IPS-20b (cell line): ENCODE measurements around the gene ZBTB7B.

ENCODE experiments used
- H3K27ac ChIP-seq: one replicate; pipeline ENCODE4 v1.5.1; 2013; ENCODE audit warnings: low read length
- H3K27me3 ChIP-seq: 2 replicates; pipeline ENCODE4 v1.6.1; 2013; ENCODE audit warnings: mild to moderate bottlenecking, low read length, inconsistent platforms; ENCODE audit not compliant: insufficient read depth
- H3K36me3 ChIP-seq: 2 replicates; pipeline ENCODE4 v1.6.1; 2013; ENCODE audit warnings: low read depth, mild to moderate bottlenecking, inconsistent platforms, low read length, moderate library complexity; ENCODE audit not compliant: insufficient read depth
- H3K4me1 ChIP-seq: 2 replicates; pipeline ENCODE4 v1.6.1; 2013; ENCODE audit warnings: mild to moderate bottlenecking, control low read depth, inconsistent platforms, low read length, moderate library complexity; ENCODE audit not compliant: insufficient read depth
- H3K4me3 ChIP-seq: 2 replicates; pipeline ENCODE4 v1.5.1; 2013; ENCODE audit warnings: mild to moderate bottlenecking, low read length, inconsistent platforms
- H3K9ac ChIP-seq: 2 replicates; pipeline ENCODE4 v1.6.1; 2013; ENCODE audit warnings: low read depth, mild to moderate bottlenecking, inconsistent platforms, low read length, moderate library complexity
- H3K9me3 ChIP-seq: 2 replicates; pipeline ENCODE4 v1.6.1; 2013; ENCODE audit warnings: mild to moderate bottlenecking, low read depth, low read length, inconsistent platforms; ENCODE audit not compliant: insufficient read depth

ZBTB7B gene

GRCh38 chr1:155026588-155026987 lies 24.0 kb downstream of the ZBTB7B start:
- no peak overlapping the region for H3K4me3 ChIP-seq
- no peaks in the 10 kb centered on the region for H3K9me3 ChIP-seq
- no peaks in the 10 kb centered on the region for H3K4me1 ChIP-seq
- H3K36me3 ChIP-seq, result no peaks in the 10 kb centered on the region
- no peaks in the 10 kb centered on the region for H3K27me3 ChIP-seq
- no peak overlapping the region for H3K9ac ChIP-seq
- no peak overlapping the region for H3K27ac ChIP-seq

DNA sequence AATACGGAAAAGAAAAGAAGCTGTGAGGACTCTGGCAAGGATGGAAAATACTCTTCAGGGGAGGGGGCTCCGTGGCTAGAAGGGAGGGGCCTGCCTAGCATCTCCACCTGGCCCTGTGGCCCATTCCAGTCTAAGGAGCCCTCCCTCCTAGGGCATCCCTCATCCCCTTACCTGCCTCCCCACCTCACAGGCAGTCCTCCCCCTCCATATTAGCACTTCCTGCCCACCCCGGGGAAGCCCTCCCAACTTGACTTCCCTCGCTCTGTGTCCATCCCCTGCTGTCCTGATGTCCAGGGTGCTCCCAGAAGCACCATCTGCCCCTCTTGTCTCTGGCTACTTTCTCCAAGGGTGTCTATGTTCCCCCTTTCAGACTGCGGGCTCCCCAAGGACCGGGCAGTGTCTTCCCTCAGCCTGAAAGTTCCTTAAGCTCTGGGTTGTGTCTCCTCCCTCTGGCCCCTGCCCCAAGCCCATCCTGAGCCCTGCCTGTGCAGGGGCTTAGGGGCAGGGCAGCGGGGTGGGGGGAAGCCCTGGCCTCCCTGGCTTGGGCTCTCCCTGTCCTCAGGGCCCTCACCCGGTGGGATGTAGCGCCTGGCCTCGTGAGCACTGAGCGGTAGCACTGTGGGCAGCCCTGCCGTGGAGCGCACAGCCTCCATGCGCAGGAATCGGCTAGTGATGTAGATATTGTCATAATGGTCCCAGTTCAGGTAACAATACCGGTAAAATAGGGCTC lies 27.1 kb downstream of the ZBTB7B start:
- Histone ChIP-seq H3K36me3 (no peaks in the 10 kb centered on the region), H3K9ac (no peak overlapping the region), H3K27ac (no peak overlapping the region), H3K27me3 (no peaks in the 10 kb centered on the region; the same call in 1 of the 2 replicates), H3K4me3 (no peak overlapping the region), H3K4me1 (no peaks in the 10 kb centered on the region), H3K9me3 (no peaks in the 10 kb centered on the region)

DNA sequence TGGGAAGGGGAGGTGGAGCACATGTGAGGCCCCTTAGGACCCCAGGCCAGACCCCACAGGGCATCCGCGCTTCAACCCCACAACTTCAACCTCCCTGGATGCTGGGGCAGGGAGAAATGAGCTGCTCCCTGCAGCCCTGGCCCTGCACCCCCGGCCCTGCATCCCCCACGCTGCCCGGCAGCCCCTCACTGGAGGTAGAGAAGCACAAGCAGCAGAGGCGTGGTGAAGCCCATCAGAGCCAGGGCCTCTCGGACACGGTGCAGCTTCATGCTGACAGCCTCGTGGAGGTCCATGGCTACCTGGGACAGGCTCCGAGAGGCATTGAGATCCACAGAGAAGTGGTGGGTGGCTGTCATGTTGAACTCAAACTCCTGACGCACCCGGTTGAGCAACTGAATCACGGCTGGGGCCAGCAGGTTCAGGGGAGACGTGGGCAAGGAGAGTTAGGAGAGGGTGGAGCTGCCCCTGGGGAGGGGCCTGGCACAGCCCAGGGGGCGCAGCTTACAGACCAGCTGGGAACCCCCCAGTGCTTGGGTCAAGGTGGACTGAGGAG lies 27.7 kb downstream of the ZBTB7B start:
- H3K36me3 ChIP-seq, result no peaks in the 10 kb centered on the region
- no peaks in the 10 kb centered on the region; the same call in 1 of the 2 replicates for H3K27me3 ChIP-seq
- H3K9ac ChIP-seq, result no peak overlapping the region
- H3K4me1 ChIP-seq, result no peaks in the 10 kb centered on the region
- no peak overlapping the region for H3K27ac ChIP-seq
- no peak overlapping the region for H3K4me3 ChIP-seq
- no peaks in the 10 kb centered on the region for H3K9me3 ChIP-seq

DNA sequence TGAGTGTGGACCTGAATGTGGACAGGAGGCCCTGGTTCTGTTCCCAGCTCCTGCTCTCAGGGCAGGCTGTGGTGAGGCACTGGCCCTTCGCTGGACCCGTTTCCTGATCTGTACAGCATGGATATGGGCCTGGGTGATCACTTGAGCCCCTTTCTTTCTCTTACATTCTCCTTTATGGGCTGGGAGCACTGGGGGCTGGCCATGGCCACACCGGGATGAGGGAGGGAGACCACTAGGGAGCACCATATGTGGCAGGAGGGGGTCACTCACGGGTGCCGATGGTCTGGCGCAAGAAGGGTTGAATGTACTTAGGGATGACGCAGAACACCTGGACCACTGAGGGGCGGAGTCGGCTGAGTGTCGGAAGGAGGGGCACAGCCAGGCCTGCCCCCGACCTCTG lies 28.3 kb downstream of the ZBTB7B start:
- no peak overlapping the region for H3K9ac ChIP-seq
- no peaks in the 10 kb centered on the region; the same call in 1 of the 2 replicates for H3K27me3 ChIP-seq
- no peaks in the 10 kb centered on the region for H3K4me1 ChIP-seq
- no peaks in the 10 kb centered on the region for H3K9me3 ChIP-seq
- H3K4me3 ChIP-seq, result no peak overlapping the region
- no peaks in the 10 kb centered on the region for H3K36me3 ChIP-seq
- H3K27ac ChIP-seq, result no peak overlapping the region

DNA sequence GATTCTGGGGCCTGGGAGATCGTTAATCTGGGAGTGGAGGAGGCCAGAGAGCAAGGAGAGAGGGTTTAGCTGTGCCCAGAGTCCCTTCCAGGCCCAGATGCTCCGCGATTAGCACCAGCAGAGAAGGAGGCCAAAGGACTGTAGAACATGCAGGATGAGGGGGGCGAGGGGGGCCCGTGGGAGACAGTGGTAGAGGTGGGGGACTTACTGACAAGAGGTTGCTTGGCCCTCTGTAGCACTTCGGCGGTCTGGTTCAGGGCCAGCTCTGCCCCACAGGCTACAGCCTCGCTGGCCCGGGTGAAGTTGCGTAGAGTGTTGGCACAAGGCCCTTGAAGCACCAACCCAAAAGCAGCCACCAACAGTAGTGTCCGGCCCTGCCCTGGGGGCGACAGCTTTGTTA lies 30.3 kb downstream of the ZBTB7B start:
- no peak overlapping the region for H3K27ac ChIP-seq
- no peaks in the 10 kb centered on the region for H3K9me3 ChIP-seq
- H3K36me3 ChIP-seq, result no peaks in the 10 kb centered on the region
- no peak overlapping the region for H3K4me3 ChIP-seq
- peaks cover 2% of the 10 kb centered on the region; the same call in 1 of the 2 replicates for H3K27me3 ChIP-seq
- no peak overlapping the region for H3K9ac ChIP-seq
- H3K4me1 ChIP-seq, result no peaks in the 10 kb centered on the region

- H3K27ac ChIP-seq, result no peak within 1 kb of the TSS
Observed at GRCh38 chr1:155033524-155033923, 30.9 kb downstream of the ZBTB7B start, which contains the start of the genes DCST1 and DCST2. TSS of gene DCST1 (plus strand) at chr1:155033824. CDS start at chr1:155034037, 213 bp downstream. TSS of gene DCST2 (minus strand) at chr1:155033781. CDS start at chr1:155033701, 80 bp downstream.

DNA sequence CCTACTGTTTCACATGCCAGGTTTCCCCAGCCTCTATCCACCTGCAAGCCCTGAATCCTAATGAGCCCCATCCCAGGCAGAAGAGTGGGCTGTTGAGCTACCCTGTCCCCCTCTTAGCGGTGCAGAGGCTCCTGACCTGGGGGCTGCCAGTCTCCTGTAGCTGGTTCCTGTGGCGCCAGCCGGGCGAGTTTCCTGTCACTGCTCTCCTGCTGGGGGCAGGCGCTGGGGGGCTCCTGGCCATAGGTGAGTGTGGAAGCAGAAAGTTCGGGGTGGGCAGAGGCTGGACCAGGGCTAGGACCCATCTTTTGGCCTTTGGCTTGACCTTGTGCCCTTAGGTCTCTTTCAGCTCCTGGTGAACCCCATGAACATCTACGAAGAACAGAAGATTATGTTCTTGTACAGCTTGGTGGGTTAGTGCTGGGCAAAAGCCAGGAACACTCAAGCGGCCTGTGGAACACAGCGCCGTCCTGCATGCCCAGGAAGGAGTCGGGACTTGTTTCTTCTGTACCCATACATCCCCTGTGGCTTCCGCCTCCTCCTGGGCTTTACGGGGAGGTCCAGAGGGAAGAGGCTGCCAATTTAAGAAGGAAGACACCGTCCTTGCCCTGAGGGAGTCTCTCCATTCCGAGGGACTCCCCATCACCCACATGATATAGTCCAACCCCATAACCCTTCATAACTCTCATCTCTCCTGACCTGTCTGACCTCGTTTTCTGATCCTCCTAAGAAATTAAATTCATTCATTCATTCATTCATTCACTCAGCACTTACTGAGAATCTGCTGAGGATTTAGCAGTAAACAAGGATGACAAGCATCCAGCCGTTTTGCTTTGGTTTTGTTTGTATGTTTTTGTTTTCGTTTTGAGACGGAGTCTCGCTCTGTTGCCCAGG lies 32.0 kb downstream of the ZBTB7B start:
- Histone ChIP-seq H3K4me1 (no peaks in the 10 kb centered on the region; the same call in 1 of the 2 replicates), H3K9me3 (no peaks in the 10 kb centered on the region), H3K27ac (no peak overlapping the region), H3K4me3 (no peak overlapping the region), H3K36me3 (no peaks in the 10 kb centered on the region), H3K27me3 (peaks cover 13% of the 10 kb centered on the region), H3K9ac (no peak overlapping the region)

More at GRCh38 chr1:155033524-155033923, 30.9 kb downstream of the ZBTB7B start, which contains the start of the genes DCST1 and DCST2:
- Histone ChIP-seq H3K4me1 (no peaks in the 10 kb centered on the region; the same call in 1 of the 2 replicates), H3K9me3 (no peaks in the 10 kb centered on the region), H3K4me3 (no peak within 1 kb of the TSS), H3K9ac (no peak within 1 kb of the TSS), H3K36me3 (no peaks in the 10 kb centered on the region), H3K27me3 (peaks cover 8% of the 10 kb centered on the region)

- no peaks in the 10 kb centered on the region for H3K9me3 ChIP-seq
- no peak overlapping the region for H3K4me3 ChIP-seq
Observed at GRCh38 chr1:155035936-155036335, 33.3 kb downstream of the ZBTB7B start.

GRCh38 chr1:155037043-155037442 lies 34.4 kb downstream of the ZBTB7B start:
- H3K9ac ChIP-seq, result no peak overlapping the region
- no peaks in the 10 kb centered on the region; the same call in 1 of the 2 replicates for H3K4me1 ChIP-seq
- H3K27ac ChIP-seq, result no peak overlapping the region
- no peaks in the 10 kb centered on the region for H3K9me3 ChIP-seq
- H3K4me3 ChIP-seq, result no peak overlapping the region
- H3K36me3 ChIP-seq, result no peaks in the 10 kb centered on the region
- peaks cover 13% of the 10 kb centered on the region for H3K27me3 ChIP-seq

More at GRCh38 chr1:155035936-155036335, 33.3 kb downstream of the ZBTB7B start:
- H3K9ac ChIP-seq, result no peak overlapping the region
- no peaks in the 10 kb centered on the region; the same call in 1 of the 2 replicates for H3K4me1 ChIP-seq
- H3K27me3 ChIP-seq, result peaks cover 13% of the 10 kb centered on the region
- H3K27ac ChIP-seq, result no peak overlapping the region
- H3K36me3 ChIP-seq, result no peaks in the 10 kb centered on the region

DNA sequence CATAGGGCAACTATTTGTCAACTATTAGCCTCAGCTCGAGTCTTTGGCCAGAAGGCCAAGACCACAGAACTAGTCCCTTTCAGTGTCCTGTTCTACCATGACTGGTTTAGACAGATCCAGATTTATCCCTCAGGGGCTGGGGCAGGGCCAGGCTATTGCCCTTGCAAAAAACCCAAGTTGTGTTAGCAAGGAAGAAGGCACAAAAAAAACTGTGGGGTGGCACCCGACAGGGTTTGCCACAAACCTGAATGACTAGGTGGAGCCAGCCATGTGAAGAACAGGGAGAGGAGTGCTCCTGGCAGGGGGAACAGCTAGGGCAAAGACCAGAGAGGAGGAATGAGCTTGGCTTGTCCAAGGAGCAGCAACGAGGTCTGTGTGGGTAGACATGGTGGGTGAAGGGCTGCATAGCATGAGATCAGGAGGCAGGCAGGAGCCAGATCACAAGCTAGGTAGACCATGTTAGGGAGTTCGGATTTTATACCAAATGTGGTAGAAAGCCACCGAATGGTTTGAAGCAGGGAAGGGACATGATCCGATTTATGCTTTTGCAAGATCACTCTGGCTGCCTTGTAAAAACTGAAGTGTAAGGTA lies 35.3 kb downstream of the ZBTB7B start:
- peaks cover 13% of the 10 kb centered on the region for H3K27me3 ChIP-seq
- H3K36me3 ChIP-seq, result no peaks in the 10 kb centered on the region
- H3K27ac ChIP-seq, result no peak overlapping the region
- no peak overlapping the region for H3K9ac ChIP-seq
- no peaks in the 10 kb centered on the region for H3K9me3 ChIP-seq
- H3K4me3 ChIP-seq, result no peak overlapping the region
- H3K4me1 ChIP-seq, result no peaks in the 10 kb centered on the region; the same call in 1 of the 2 replicates
